CD4-positive, alpha-beta T cell treated with Interleukin-10 for 1 hour (primary cell): ENCODE data around the gene SNAP25.

ENCODE experiments used
- DNase-seq: peaks from one replicate; pipeline ENCODE4 v3.0.0-alpha.2; 2020

Gene SNAP25

GRCh38 chr20:10217721-10218410 is 764 bp upstream of the SNAP25 start:
- no peak for DNase-seq

GRCh38 chr20:10219452-10219791 is 792 bp downstream of the SNAP25 start:
- peak; percentile 55 for DNase-seq

GRCh38 chr20:10219993-10220750 is 1.5 kb downstream of the SNAP25 start:
- no peak for DNase-seq

GRCh38 chr20:10221021-10221420 is 2.4 kb downstream of the SNAP25 start:
- no peak for DNase-seq

GRCh38 chr20:10225439-10226060 is 6.9 kb downstream of the SNAP25 start:
- no peak for DNase-seq

GRCh38 chr20:10228330-10228729 is 9.7 kb downstream of the SNAP25 start:
- no peak for DNase-seq

GRCh38 chr20:10231290-10231689 is 12.7 kb downstream of the SNAP25 start:
- DNase-seq: no peak

GRCh38 chr20:10236540-10237533 is 18.2 kb downstream of the SNAP25 start:
- no peak for DNase-seq

GRCh38 chr20:10239954-10240353 is 21.3 kb downstream of the SNAP25 start:
- DNase-seq: no peak

GRCh38 chr20:10240655-10241054 is 22.0 kb downstream of the SNAP25 start:
- DNase-seq: no peak

GRCh38 chr20:10242166-10242565 is 23.5 kb downstream of the SNAP25 start:
- no peak for DNase-seq

- no peak for DNase-seq
Measured at GRCh38 chr20:10247440-10247839, 28.8 kb downstream of the SNAP25 start.

DNA sequence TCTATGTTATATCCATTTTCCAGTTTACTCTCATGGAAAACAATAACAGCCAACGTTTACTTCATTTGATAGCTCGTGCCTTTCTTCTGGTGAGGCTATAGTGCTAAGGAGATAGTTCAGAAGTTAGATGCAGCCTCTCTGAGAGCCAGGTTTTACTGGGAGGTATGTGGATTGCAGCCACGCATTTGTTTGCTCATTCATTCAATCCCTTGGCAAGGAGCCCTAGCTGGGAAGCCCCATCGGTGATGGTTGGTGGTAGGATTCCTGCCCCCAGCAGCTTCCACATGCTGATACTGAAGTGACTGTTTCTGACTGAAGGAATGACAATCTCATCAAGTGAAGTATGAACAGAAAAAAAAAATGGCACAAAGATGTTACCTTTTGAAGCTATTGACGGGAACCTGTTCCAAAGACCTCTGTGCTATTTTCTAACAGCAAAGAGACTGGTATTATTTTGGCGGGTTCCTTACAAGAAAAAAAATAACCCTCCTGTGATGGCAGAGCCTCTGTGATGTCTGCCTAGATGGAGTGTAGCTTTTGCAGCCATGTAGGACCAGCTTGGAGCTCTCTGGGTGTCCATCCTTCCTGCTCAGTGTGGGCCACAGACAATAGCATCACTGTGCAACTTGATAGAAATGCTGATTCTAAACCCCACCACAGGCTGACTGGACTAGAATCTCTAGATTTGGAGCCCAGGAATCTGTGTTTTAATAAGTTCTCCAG is 30.6 kb downstream of the SNAP25 start:
- no peak for DNase-seq

DNA sequence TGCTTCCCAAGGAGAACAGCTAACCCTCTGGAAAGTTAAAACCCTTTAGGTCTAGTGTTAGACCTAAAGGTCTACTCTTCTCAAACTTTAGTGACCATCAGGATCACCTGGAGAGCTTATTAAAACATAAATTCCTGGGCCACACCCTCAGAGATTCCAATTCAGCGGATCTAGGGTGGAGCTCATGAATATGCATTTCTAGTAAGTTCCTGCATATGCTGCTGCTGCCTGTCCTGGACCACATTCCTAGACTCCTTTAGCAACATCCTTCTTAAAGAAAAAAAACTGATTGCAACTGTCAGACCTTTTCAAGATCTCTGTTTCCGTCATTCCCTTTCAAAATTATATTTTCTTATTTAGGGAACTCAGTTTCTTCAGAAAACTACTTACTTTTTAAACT is 31.2 kb downstream of the SNAP25 start:
- no peak for DNase-seq

DNA sequence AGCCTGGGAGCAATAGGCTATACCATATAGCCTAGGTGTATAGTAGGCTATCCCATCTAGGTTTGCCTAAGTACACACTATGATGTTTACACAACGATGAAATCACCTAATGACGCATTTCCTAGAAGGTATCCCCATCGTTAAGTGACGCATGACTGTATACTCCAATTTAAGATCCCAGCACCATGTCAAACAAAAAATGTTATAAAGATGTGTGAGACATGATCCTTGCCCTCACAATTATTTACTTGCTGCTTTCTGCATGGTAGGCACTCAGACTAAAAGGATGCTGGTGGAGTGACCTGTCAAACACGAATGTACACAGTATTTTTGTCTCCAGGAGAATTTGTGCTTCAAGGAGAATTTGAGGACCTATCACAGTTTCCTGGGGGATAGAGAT is 32.3 kb downstream of the SNAP25 start:
- no peak for DNase-seq

GRCh38 chr20:10253780-10254179 is 35.1 kb downstream of the SNAP25 start:
- no peak for DNase-seq

GRCh38 chr20:10255846-10256245 is 37.2 kb downstream of the SNAP25 start:
- DNase-seq: no peak

DNA sequence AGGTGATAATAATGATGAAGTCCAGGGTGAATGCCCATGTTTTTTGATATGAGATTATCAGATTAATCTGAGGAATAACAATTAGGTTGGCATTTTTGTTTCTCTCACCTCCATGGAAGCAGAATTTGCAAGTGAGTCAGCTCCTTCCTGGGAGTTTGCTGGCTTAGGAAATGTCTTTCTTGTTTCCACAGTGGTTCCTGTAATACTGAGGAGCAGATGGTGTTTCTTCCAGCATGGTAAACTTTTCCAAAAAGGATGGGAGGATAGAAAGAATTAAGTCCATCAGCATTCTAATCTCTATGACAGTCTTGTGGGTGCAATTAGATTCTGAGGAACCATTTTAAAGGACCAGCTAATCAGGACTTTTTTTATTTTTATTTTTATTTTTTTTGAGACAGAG is 40.5 kb downstream of the SNAP25 start:
- no peak for DNase-seq

- DNase-seq: no peak
Measured at GRCh38 chr20:10260316-10260715, 41.7 kb downstream of the SNAP25 start.

DNA sequence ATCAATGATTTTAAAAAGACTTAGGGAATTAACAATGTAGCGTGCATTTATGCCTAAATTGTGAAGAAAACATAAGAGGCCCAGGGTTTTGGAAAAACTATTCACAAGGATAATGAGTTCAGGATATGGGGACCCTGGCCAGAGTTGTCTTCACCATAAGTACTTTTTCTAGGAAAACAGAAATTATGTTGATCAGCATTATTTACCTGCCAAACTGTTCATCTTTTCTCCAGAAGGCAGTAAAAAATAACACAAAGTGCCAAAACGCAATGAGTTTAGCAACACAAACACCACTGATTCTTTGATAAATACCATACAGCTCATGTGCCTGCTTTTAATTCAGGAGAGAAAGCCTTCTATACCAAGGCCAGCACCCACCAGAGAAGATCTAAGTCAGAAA is 43.1 kb downstream of the SNAP25 start:
- DNase-seq: no peak

- DNase-seq: no peak
Measured at GRCh38 chr20:10263385-10264165, 44.9 kb downstream of the SNAP25 start.
